ENCODE results near the gene CDK10. TPM values are rescaled to one million over a fixed set of nuclear protein-coding genes. Genes with fewer than 3 reads are reported as not detected.

The CDK10 gene
- total RNA-seq: 21.9 TPM
- long read RNA-seq, transcript CDK10-202 (13 exons, 1,798 nt): major isoform, 5 of 19 reads
- long read RNA-seq, partial matches to known transcripts: 1 of 19 reads
- long read RNA-seq, other reads (novel, unspliced or antisense): 12 of 19 reads

- intact Hi-C loops (cut with DNase I): no loop called here
- DNase-seq (ENCODE audit: missing footprints): peak; percentile 90
- peak; percentile 90 for ATAC-seq
Measured at GRCh38 chr16:89686520-89687091, at the start of gene CDK10. CDK10 (plus strand) TSS chr16:89686689; CDS start chr16:89686711, 22 bp downstream.

GRCh38 chr16:89637379-89637778 is 49.1 kb upstream of the CDK10 start:
- ATAC-seq: no peak
- intact Hi-C loops (cut with DNase I): no loop called here

GRCh38 chr16:89638455-89638854 is 48.0 kb upstream of the CDK10 start:
- intact Hi-C loops (cut with DNase I): no loop called here
- ATAC-seq: no peak
- DNase-seq (ENCODE audit: missing footprints): peak; percentile 43

More at GRCh38 chr16:89637379-89637778, 49.1 kb upstream of the CDK10 start:
- DNase-seq (ENCODE audit: missing footprints): peak; percentile 37

- DNase-seq (ENCODE audit: missing footprints): no peak
- no peak for ATAC-seq
- intact Hi-C loops (cut with DNase I): no loop called here
Measured at GRCh38 chr16:89639385-89639784, 47.1 kb upstream of the CDK10 start.

- peak; percentile 30 for DNase-seq (ENCODE audit: missing footprints)
- intact Hi-C loops (cut with DNase I): loop anchor here (10.0 kb wide), 2 partner anchors 67 to 397 kb away; partner anchors contain the start of gene CPNE7
- ATAC-seq: no peak
Measured at GRCh38 chr16:89641458-89642119, 44.9 kb upstream of the CDK10 start.

- intact Hi-C loops (cut with DNase I): loop anchor here (10.0 kb wide), 2 partner anchors 68 to 398 kb away; partner anchors contain the start of gene CPNE7
- no peak for ATAC-seq
- DNase-seq (ENCODE audit: missing footprints): peak; percentile 48
Measured at GRCh38 chr16:89642574-89642973, 43.9 kb upstream of the CDK10 start.

- ATAC-seq (no peak), DNase-seq (ENCODE audit: missing footprints) (peak; percentile 43)
- intact Hi-C loops (cut with DNase I): loop anchor here (10.0 kb wide), 2 partner anchors 69 to 399 kb away; partner anchors contain the start of gene CPNE7
Measured at GRCh38 chr16:89643769-89644300, 42.7 kb upstream of the CDK10 start.

- intact Hi-C loops (cut with DNase I): loop anchor here (10.0 kb wide), 2 partner anchors 70 to 400 kb away; partner anchors contain the start of gene CPNE7
- ATAC-seq: no peak
- peak; percentile 63 for DNase-seq (ENCODE audit: missing footprints)
Measured at GRCh38 chr16:89645122-89645521, 41.4 kb upstream of the CDK10 start.

- intact Hi-C loops (cut with DNase I): loop anchor here (10.0 kb wide), 2 partner anchors 71 to 401 kb away; partner anchors contain the start of gene CPNE7
- peak; percentile 33 for DNase-seq (ENCODE audit: missing footprints)
- ATAC-seq: no peak
Measured at GRCh38 chr16:89646270-89646669, 40.2 kb upstream of the CDK10 start.

GRCh38 chr16:89646906-89647305 is 39.6 kb upstream of the CDK10 start:
- intact Hi-C loops (cut with DNase I): loop anchor here (10.0 kb wide), 2 partner anchors 72 to 402 kb away; partner anchors contain the start of gene CPNE7
- no peak for ATAC-seq
- DNase-seq (ENCODE audit: missing footprints): peak; percentile 3

- ATAC-seq: no peak
- peak; percentile 13 for DNase-seq (ENCODE audit: missing footprints)
- intact Hi-C loops (cut with DNase I): loop anchor here (10.0 kb wide), 1 partner anchor 327 kb away; no protein-coding TSS in a partner anchor
Measured at GRCh38 chr16:89651584-89651983, 34.9 kb upstream of the CDK10 start.

- intact Hi-C loops (cut with DNase I): loop anchor here (10.0 kb wide), 1 partner anchor 329 kb away; no protein-coding TSS in a partner anchor
Measured at GRCh38 chr16:89653656-89654295, 32.7 kb upstream of the CDK10 start.

GRCh38 chr16:89655062-89655643 is 31.3 kb upstream of the CDK10 start:
- peak; percentile 5 for DNase-seq (ENCODE audit: missing footprints)
- intact Hi-C loops (cut with DNase I): loop anchor here (5.0 to 10.0 kb wide), 2 partner anchors 47 to 330 kb away; partner anchors contain the start of gene SPATA2L

More at GRCh38 chr16:89653656-89654295, 32.7 kb upstream of the CDK10 start:
- ATAC-seq: no peak
- peak; percentile 11 for DNase-seq (ENCODE audit: missing footprints)

GRCh38 chr16:89656435-89657121 is 29.9 kb upstream of the CDK10 start:
- ATAC-seq: no peak
- intact Hi-C loops (cut with DNase I): loop anchor here (5.0 to 10.0 kb wide), 2 partner anchors 46 to 332 kb away; partner anchors contain the start of gene SPATA2L
- peak; percentile 53 for DNase-seq (ENCODE audit: missing footprints)

More at GRCh38 chr16:89655062-89655643, 31.3 kb upstream of the CDK10 start:
- no peak for ATAC-seq

- intact Hi-C loops (cut with DNase I): loop anchor here (5.0 to 10.0 kb wide), 2 partner anchors 45 to 333 kb away; partner anchors contain the start of gene SPATA2L
- ATAC-seq (peak; percentile 98), DNase-seq (ENCODE audit: missing footprints) (peak; percentile 95)
Measured at GRCh38 chr16:89657442-89658220, 28.9 kb upstream of the CDK10 start, which contains the start of the genes CHMP1A and SPATA33. CHMP1A (minus strand) TSS chr16:89657708; CDS start chr16:89657588, 120 bp downstream. SPATA33 (plus strand) TSS chr16:89657836; CDS start chr16:89657912, 76 bp downstream.

GRCh38 chr16:89658221-89658879 is 28.1 kb upstream of the CDK10 start:
- intact Hi-C loops (cut with DNase I): loop anchor here (5.0 to 10.0 kb wide), 2 partner anchors 44 to 334 kb away; partner anchors contain the start of gene SPATA2L
- peak; percentile 52 for DNase-seq (ENCODE audit: missing footprints)
- ATAC-seq: no peak

Data from Right ventricle myocardium inferior (tissue), 1 donor.